Uterus (tissue), 4 donors: ENCODE data around the gene MS4A4E. TPM values are rescaled to one million over a fixed set of nuclear protein-coding genes. Genes with fewer than 3 reads are reported as not detected.

Source experiments
- DNase-seq, 2 donors: peaks; one replicate each; pipeline ENCODE4 v3.0.0-alpha.2; 2019 to 2020
- H3K27ac ChIP-seq, 2 donors: fragments of 200-600 bp; sonication (generic); 1 replicate in 1 of 2; 2 replicates in 1 of 2; pipeline ENCODE4 v1.5.1; 2016 to 2018
- H3K27me3 ChIP-seq, 2 donors: fragments of 200-600 bp; sonication (generic); one replicate each; pipeline ENCODE4 v1.5.1; 2018 to 2019; ENCODE audit warnings: control low read depth in 1 of 2
- H3K36me3 ChIP-seq, 2 donors: fragments of 200-600 bp; sonication (generic); one replicate each; pipeline ENCODE4 v1.5.1; 2019; ENCODE audit warnings: control low read depth in 1 of 2
- H3K4me1 ChIP-seq, 2 donors: fragments of 200-600 bp; sonication (generic); one replicate each; pipeline ENCODE4 v1.5.1; 2018 to 2019; ENCODE audit warnings: control low read depth in 1 of 2
- H3K4me3 ChIP-seq, 2 donors: fragments of 200-600 bp; sonication (generic); 1 replicate in 1 of 2; 2 replicates in 1 of 2; pipeline ENCODE4 v1.5.1; 2018 to 2019; ENCODE audit warnings: mild to moderate bottlenecking in 1 of 2
- H3K9me3 ChIP-seq, 2 donors: fragments of 200-600 bp; sonication (generic); one replicate each; pipeline ENCODE4 v1.5.1; 2019; ENCODE audit warnings: control low read depth in 1 of 2
- POLR2A ChIP-seq, 2 donors: fragments of 450-650 bp; IDR thresholded peaks; one replicate each; pipeline ENCODE4 v1.6.1; 2016; ENCODE audit warnings: antibody characterized with exemption in 2 of 2, mild to moderate bottlenecking in 1 of 2, moderate library complexity in 1 of 2
- intact Hi-C: fragments of 100-400 bp; cut with DNase I; formaldehyde crosslinking; loops from one replicate; pipeline ENCODE4 v1.15.1; 2023; ENCODE audit warnings: low total_unique reads
- total RNA-seq, 4 donors: library from RNA; depleted of rRNA in 3 of 4; stranded (reverse); fragments of >200 nt in 3 of 4; gene quantifications; one replicate each; pipeline versions ENCODE4 v1.1.0 to v1.2.4, GENCODE V29; 2014 to 2023
- TF ChIP-seq, protein P1 (sequence below), 4 experiments: fragments of 200-600 bp in 2 of 4; fragments of 450-650 bp in 2 of 4; sonication (generic) in 2 of 4; IDR thresholded peaks; one replicate each; pipeline ENCODE4 v1.5.1; 2016 to 2019; ENCODE audit warnings: antibody characterized with exemption in 4 of 4, mild to moderate bottlenecking in 2 of 4, moderate library complexity in 1 of 4
- donor health status: DM: yes; HTN: yes; CAD: no.

Gene MS4A4E
- total RNA-seq, 4 donors from 2014 or later = 1.8 to 2.5 TPM; not detected in 2

GRCh38 chr11:60164550-60165075 lies 78.3 kb downstream of the MS4A4E start:
- no peaks in the 10 kb centered on the region for H3K36me3 ChIP-seq
- H3K27ac ChIP-seq = no peak overlapping the region
- DNase-seq = no peak
- no peaks in the 10 kb centered on the region for H3K9me3 ChIP-seq
- TF ChIP-seq, protein P1, sequence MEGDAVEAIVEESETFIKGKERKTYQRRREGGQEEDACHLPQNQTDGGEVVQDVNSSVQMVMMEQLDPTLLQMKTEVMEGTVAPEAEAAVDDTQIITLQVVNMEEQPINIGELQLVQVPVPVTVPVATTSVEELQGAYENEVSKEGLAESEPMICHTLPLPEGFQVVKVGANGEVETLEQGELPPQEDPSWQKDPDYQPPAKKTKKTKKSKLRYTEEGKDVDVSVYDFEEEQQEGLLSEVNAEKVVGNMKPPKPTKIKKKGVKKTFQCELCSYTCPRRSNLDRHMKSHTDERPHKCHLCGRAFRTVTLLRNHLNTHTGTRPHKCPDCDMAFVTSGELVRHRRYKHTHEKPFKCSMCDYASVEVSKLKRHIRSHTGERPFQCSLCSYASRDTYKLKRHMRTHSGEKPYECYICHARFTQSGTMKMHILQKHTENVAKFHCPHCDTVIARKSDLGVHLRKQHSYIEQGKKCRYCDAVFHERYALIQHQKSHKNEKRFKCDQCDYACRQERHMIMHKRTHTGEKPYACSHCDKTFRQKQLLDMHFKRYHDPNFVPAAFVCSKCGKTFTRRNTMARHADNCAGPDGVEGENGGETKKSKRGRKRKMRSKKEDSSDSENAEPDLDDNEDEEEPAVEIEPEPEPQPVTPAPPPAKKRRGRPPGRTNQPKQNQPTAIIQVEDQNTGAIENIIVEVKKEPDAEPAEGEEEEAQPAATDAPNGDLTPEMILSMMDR (IDR thresholded peaks at IDR 0.05) = no peak
- no peaks in the 10 kb centered on the region for H3K27me3 ChIP-seq
- intact Hi-C loops = no loop called here
- H3K4me3 ChIP-seq = no peak overlapping the region
- H3K4me1 ChIP-seq = no peaks in the 10 kb centered on the region

GRCh38 chr11:60161766-60162165 lies 81.2 kb downstream of the MS4A4E start:
- no peak overlapping the region for H3K27ac ChIP-seq
- no peaks in the 10 kb centered on the region for H3K27me3 ChIP-seq
- H3K4me3 ChIP-seq = no peak overlapping the region
- H3K9me3 ChIP-seq = no peaks in the 10 kb centered on the region
- TF ChIP-seq POLR2A (IDR thresholded peaks at IDR 0.05) = no peak
- TF ChIP-seq, protein P1 (IDR thresholded peaks at IDR 0.05) = no peak
- DNase-seq = no peak
- intact Hi-C loops = no loop called here
- H3K4me1 ChIP-seq = no peaks in the 10 kb centered on the region
- no peaks in the 10 kb centered on the region for H3K36me3 ChIP-seq

- no peak overlapping the region for H3K4me3 ChIP-seq
- no peak for TF ChIP-seq POLR2A (IDR thresholded peaks at IDR 0.05)
- TF ChIP-seq, protein P1 (IDR thresholded peaks at IDR 0.05) = no peak
- DNase-seq = no peak
- no peak overlapping the region for H3K27ac ChIP-seq
- no peaks in the 10 kb centered on the region for H3K27me3 ChIP-seq
- no peaks in the 10 kb centered on the region for H3K9me3 ChIP-seq
- H3K36me3 ChIP-seq = no peaks in the 10 kb centered on the region
- intact Hi-C loops = no loop called here
- H3K4me1 ChIP-seq = no peaks in the 10 kb centered on the region
These were observed 81.8 kb downstream of the MS4A4E start for GRCh38 chr11:60161107-60161506.

GRCh38 chr11:60159868-60160267 lies 83.1 kb downstream of the MS4A4E start:
- Histone ChIP-seq H3K27ac (no peak overlapping the region), H3K9me3 (no peaks in the 10 kb centered on the region), H3K27me3 (no peaks in the 10 kb centered on the region), H3K36me3 (no peaks in the 10 kb centered on the region), H3K4me1 (no peaks in the 10 kb centered on the region), H3K4me3 (no peak overlapping the region)
- TF ChIP-seq POLR2A (IDR thresholded peaks at IDR 0.05) = no peak
- TF ChIP-seq, protein P1 (IDR thresholded peaks at IDR 0.05) = no peak
- DNase-seq = no peak
- intact Hi-C loops = no loop called here

- Histone ChIP-seq H3K27ac (no peak overlapping the region), H3K36me3 (no peaks in the 10 kb centered on the region), H3K4me1 (no peaks in the 10 kb centered on the region), H3K4me3 (no peak overlapping the region), H3K9me3 (no peaks in the 10 kb centered on the region), H3K27me3 (no peaks in the 10 kb centered on the region)
- intact Hi-C loops = no loop called here
- TF ChIP-seq POLR2A (IDR thresholded peaks at IDR 0.05) = no peak
- TF ChIP-seq, protein P1 (IDR thresholded peaks at IDR 0.05) = no peak
- no peak for DNase-seq
These were observed 83.7 kb downstream of the MS4A4E start for GRCh38 chr11:60159284-60159683.
